HCT116 (cell line): ENCODE measurements around the gene SPSB3. TPM values are rescaled to one million over a fixed set of nuclear protein-coding genes. Genes with fewer than 3 reads are reported as not detected.
A peak's percentile ranks its signal among the peaks of the same experiment; 100 is the strongest.

Experiments used
- ATAC-seq: fragments of 200-7000 bp; cut with Tn5 transposase; 2 replicates; pipeline ENCODE4 v1.9.1; 2020; ENCODE audit warnings: mild to moderate bottlenecking, moderate library complexity
- BruUV-seq: library from RNA; stranded (reverse); fragments of 400-500 nt; replicated peaks from 2 replicates; lab custom pipeline; 2021; lab: Mats Ljungman, UMichigan
- CTCF ChIA-PET: fragments of 300-600 bp; sonication (Branson Sonifier 250); formaldehyde crosslinking; loops from one replicate; lab custom pipeline; 2021; ENCODE audit warnings: antibody characterized with exemption; lab: Charles Lee
- POLR2A ChIA-PET: fragments of 300-600, 350-600 bp; sonication (Branson Sonifier 250); formaldehyde crosslinking; loops from one replicate; lab custom pipeline; 2021; ENCODE audit warnings: antibody characterized with exemption; lab: Charles Lee
- RAD21 ChIA-PET, 2 experiments: fragments of 300-600 bp; sonication (Branson Sonifier 250); formaldehyde crosslinking; loops; one replicate each; lab custom pipeline; 2023; ENCODE audit warnings: low total read pairs in 2 of 2; ENCODE audit not compliant: uncharacterized antibody in 2 of 2, unreplicated experiment in 2 of 2, low non-redundant PET in 1 of 2; lab: Charles Lee
- DNase-seq: peaks from one replicate; pipeline ENCODE4 v3.0.0-alpha.2; 2010; ENCODE audit warnings: low read depth, low spot score
- H2AFZ ChIP-seq: fragments of 200-600 bp; shearing (Covaris generic), sonication (generic); 2 replicates; pipeline ENCODE4 v1.6.1; 2017; ENCODE audit warnings: low read depth, mixed run types, mixed read lengths, antibody characterized with exemption, low read length; ENCODE audit not compliant: poor library complexity, severe bottlenecking
- H3K27ac ChIP-seq: 2 replicates; pipeline ENCODE4 v1.5.1; 2012; ENCODE audit warnings: low read depth, low read length
- H3K27me3 ChIP-seq: fragments of 200-600 bp; sonication (generic); 2 replicates; pipeline ENCODE4 v1.6.1; 2016; ENCODE audit warnings: mixed run types, low read length, mixed read lengths; ENCODE audit not compliant: insufficient read depth
- H3K36me3 ChIP-seq, 2 experiments: fragments of 200-500 bp in 1 of 2; fragments of 200-600 bp in 1 of 2; sonication (Bioruptor generic) in 1 of 2; sonication (generic) in 1 of 2; 2 replicates each; pipeline versions ENCODE4 v1.5.1 to v1.6.1; 2014 to 2016; ENCODE audit warnings: low read length in 2 of 2, inconsistent platforms in 1 of 2, mixed read lengths in 1 of 2, mixed run types in 1 of 2; ENCODE audit not compliant: insufficient read depth in 2 of 2, control insufficient read depth in 1 of 2
- H3K4me1 ChIP-seq, 2 experiments: fragments of 200-600 bp in 1 of 2; sonication (generic) in 1 of 2; 2 replicates each; pipeline versions ENCODE4 v1.5.1 to v1.6.1; 2012 to 2017; ENCODE audit warnings: low read length in 2 of 2, inconsistent platforms in 1 of 2, mild to moderate bottlenecking in 1 of 2, mixed read lengths in 1 of 2, mixed run types in 1 of 2, moderate library complexity in 1 of 2; ENCODE audit not compliant: insufficient read depth in 2 of 2, control insufficient read depth in 1 of 2
- H3K4me2 ChIP-seq: fragments of 200-600 bp; sonication (generic); 2 replicates; pipeline ENCODE4 v1.6.1; 2017; ENCODE audit warnings: mixed run types, low read length, mixed read lengths
- H3K4me3 ChIP-seq, 2 experiments: fragments of 200-600 bp in 1 of 2; sonication (generic) in 1 of 2; replicated peaks in 1 of 2; 2 replicates each; pipeline ENCODE4 v1.5.1; 2011 to 2016; ENCODE audit warnings: low read length in 2 of 2, control low read depth in 1 of 2, low read depth in 1 of 2, mild to moderate bottlenecking in 1 of 2, mixed read lengths in 1 of 2, mixed run types in 1 of 2
- H3K79me2 ChIP-seq: fragments of 200-600 bp; sonication (generic); 2 replicates; pipeline ENCODE4 v1.6.1; 2017; ENCODE audit warnings: mild to moderate bottlenecking, mixed run types, low read length, moderate library complexity, mixed read lengths; ENCODE audit not compliant: insufficient read depth
- H3K9ac ChIP-seq: fragments of 200-600 bp; sonication (generic); 2 replicates; pipeline ENCODE4 v1.6.1; 2016; ENCODE audit warnings: low read length, mixed read lengths
- H3K9me2 ChIP-seq: fragments of 200-600 bp; sonication (generic), shearing (Covaris generic); 2 replicates; pipeline ENCODE4 v1.6.1; 2017; ENCODE audit warnings: mixed run types, mild to moderate bottlenecking, moderate library complexity; ENCODE audit not compliant: insufficient read depth
- H3K9me3 ChIP-seq, 2 experiments: fragments of 200-500 bp in 1 of 2; fragments of 200-600 bp in 1 of 2; sonication (Bioruptor generic) in 1 of 2; sonication (generic) in 1 of 2; 2 replicates each; pipeline ENCODE4 v1.6.1; 2014 to 2017; ENCODE audit warnings: low read length in 2 of 2, mixed read lengths in 2 of 2, inconsistent platforms in 1 of 2, low read depth in 1 of 2, mild to moderate bottlenecking in 1 of 2, mixed run types in 1 of 2, moderate library complexity in 1 of 2; ENCODE audit not compliant: control insufficient read depth in 1 of 2, insufficient read depth in 1 of 2
- H4K20me1 ChIP-seq: fragments of 200-600 bp; sonication (generic), shearing (Covaris generic); 2 replicates; pipeline ENCODE4 v1.6.1; 2017; ENCODE audit warnings: mixed run types, mild to moderate bottlenecking, moderate library complexity; ENCODE audit not compliant: insufficient read depth
- CEBPB ChIP-seq: IDR thresholded peaks from 2 replicates; pipeline ENCODE4 v1.6.1; 2012; ENCODE audit warnings: low read depth
- EGR1 ChIP-seq: IDR thresholded peaks from 2 replicates; pipeline ENCODE4 v1.6.1; 2012; ENCODE audit warnings: low read depth
- POLR2A ChIP-seq: IDR thresholded peaks from 2 replicates; pipeline ENCODE4 v1.7.0; 2011; ENCODE audit warnings: borderline replicate concordance; ENCODE audit not compliant: insufficient read depth, insufficient read length; ENCODE audit errors: extremely low read depth
- REST ChIP-seq: IDR thresholded peaks from 2 replicates; pipeline ENCODE4 v1.6.1; 2012; ENCODE audit warnings: low read depth
- intact Hi-C: fragments of 100-400 bp; cut with micrococcal nuclease; formaldehyde crosslinking; loops from 2 replicates; pipeline ENCODE4 v1.10.0; 2022
- total RNA-seq: library from RNA; stranded (reverse); gene quantifications from one replicate; pipeline ENCODE4 v1.2.1, GENCODE V29; 2021; ENCODE audit not compliant: unreplicated experiment

The SPSB3 gene
- total RNA-seq, 1 experiment from 2014 or later: 31.6 TPM

- no peak for TF ChIP-seq REST
- no peak for TF ChIP-seq CEBPB
- TF ChIP-seq POLR2A: no peak
- no peak for TF ChIP-seq EGR1
Observed at GRCh38 chr16:1775006-1775845, 7.1 kb downstream of the SPSB3 start (continued).

- H4K20me1 ChIP-seq: peaks cover 5% of the 10 kb centered on the region; the same call in 1 of the 2 replicates
- TF ChIP-seq REST (no peak), POLR2A (no peak)
- ATAC-seq: no peak
- H3K4me1 ChIP-seq: peaks cover 13 to 25% of the 10 kb centered on the region in 2 experiments
- BruUV-seq: no TSS peak
- peak overlapping the region; percentile 88 to 97 for H3K4me3 ChIP-seq
- DNase-seq: no peak
- peak overlapping the region; percentile 93 for H3K9ac ChIP-seq
- intact Hi-C loops: no loop called here
- ChIA-PET CTCF (interaction anchor here (1.3 to 1.7 kb wide), 2 partner anchors 8 to 68 kb away, joined by 3 to 9 read pairs; partner anchors contain the start of genes MAPK8IP3, NUBP2 and SPSB3), RAD21 (no interaction called here), POLR2A (no interaction called here)
- peaks cover 0 to 8% of the 10 kb centered on the region in 2 experiments; a peak in 3 of 4 replicates for H3K36me3 ChIP-seq
- peaks cover 52% of the 10 kb centered on the region for H3K79me2 ChIP-seq
- H2AFZ ChIP-seq: no peak overlapping the region
- H3K27ac ChIP-seq: peak overlapping the region; percentile 95
- H3K9me3 ChIP-seq: no peaks in the 10 kb centered on the region
- no peaks in the 10 kb centered on the region for H3K9me2 ChIP-seq
- peak overlapping the region; percentile 100 for H3K4me2 ChIP-seq
- no peaks in the 10 kb centered on the region for H3K27me3 ChIP-seq
Observed at GRCh38 chr16:1774448-1774780, 8.0 kb downstream of the SPSB3 start.
